OCI-LY3 (cell line): ENCODE data around the gene ACKR3.

ENCODE experiments used
- EZH2phosphoT487 ChIP-seq: fragments of 200-600 bp; shearing (Covaris generic); IDR thresholded peaks from 2 replicates; pipeline ENCODE4 v1.6.1; 2018; ENCODE audit warnings: antibody characterized with exemption, mixed run types, low read depth
- TF ChIP-seq, protein P1 (sequence below): fragments of 200-600, 300-600 bp; sonication (generic); IDR thresholded peaks from 2 replicates; pipeline ENCODE4 v1.5.1; 2014; ENCODE audit warnings: antibody characterized with exemption, low read length, low read depth

DNA sequence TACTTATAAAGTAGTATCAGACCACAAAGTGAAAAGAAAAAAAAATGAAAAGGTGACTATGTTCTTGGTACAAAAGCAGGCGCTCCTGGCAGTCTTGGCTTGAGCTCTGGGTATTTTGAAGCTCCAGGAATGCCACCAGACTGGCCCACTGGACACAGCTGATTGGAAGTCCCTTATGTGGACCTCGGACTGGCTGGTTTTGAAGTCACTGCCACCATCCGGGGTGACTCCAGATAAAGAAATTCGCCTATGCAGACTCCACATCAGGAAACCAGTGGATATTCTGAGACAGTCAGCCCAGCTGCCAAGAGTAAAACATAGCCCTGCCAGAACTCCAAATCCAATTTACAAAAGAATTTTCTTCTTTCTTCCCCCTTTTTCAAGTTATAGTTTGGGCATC, 28.0 kb downstream of the ACKR3 start:
- TF ChIP-seq, protein P1, sequence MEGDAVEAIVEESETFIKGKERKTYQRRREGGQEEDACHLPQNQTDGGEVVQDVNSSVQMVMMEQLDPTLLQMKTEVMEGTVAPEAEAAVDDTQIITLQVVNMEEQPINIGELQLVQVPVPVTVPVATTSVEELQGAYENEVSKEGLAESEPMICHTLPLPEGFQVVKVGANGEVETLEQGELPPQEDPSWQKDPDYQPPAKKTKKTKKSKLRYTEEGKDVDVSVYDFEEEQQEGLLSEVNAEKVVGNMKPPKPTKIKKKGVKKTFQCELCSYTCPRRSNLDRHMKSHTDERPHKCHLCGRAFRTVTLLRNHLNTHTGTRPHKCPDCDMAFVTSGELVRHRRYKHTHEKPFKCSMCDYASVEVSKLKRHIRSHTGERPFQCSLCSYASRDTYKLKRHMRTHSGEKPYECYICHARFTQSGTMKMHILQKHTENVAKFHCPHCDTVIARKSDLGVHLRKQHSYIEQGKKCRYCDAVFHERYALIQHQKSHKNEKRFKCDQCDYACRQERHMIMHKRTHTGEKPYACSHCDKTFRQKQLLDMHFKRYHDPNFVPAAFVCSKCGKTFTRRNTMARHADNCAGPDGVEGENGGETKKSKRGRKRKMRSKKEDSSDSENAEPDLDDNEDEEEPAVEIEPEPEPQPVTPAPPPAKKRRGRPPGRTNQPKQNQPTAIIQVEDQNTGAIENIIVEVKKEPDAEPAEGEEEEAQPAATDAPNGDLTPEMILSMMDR = no peak
- no peak for TF ChIP-seq EZH2phosphoT487
